ENCODE results near the gene BIRC6. TPM values are rescaled to one million over a fixed set of nuclear protein-coding genes. Genes with fewer than 3 reads are reported as not detected.

The BIRC6 gene
- polyA plus RNA-seq, 3 donors: 11.5 to 32.6 (median 12.9) TPM

- Histone ChIP-seq H3K27ac (ENCODE audit: low read depth in 1 of 2, low read length in 2 of 2) (peak overlapping the region in 1 of 2 donors; percentile 48), H3K27me3 (ENCODE audit: control insufficient read depth in 2 of 2, insufficient read depth in 2 of 2, low read length in 2 of 2) (no peaks in the 10 kb centered on the region), H3K4me1 (ENCODE audit: control insufficient read depth in 1 of 2, insufficient read depth in 2 of 2, low read length in 2 of 2) (peaks cover 4 to 8% of the 10 kb centered on the region in 2 donors), H3K9ac (ENCODE audit: insufficient read depth, low read length, poor library complexity, severe bottlenecking) (no peak overlapping the region), H3K36me3 (replicated peaks in 1 of 2; ENCODE audit: control insufficient read depth in 1 of 2, insufficient read depth in 2 of 2, low read length in 2 of 2) (peaks cover 26 to 38% of the 10 kb centered on the region in 2 donors), H3K79me2 (ENCODE audit: insufficient read depth, low read length) (no peaks in the 10 kb centered on the region), H3K4me2 (replicated peaks; ENCODE audit: extremely low read depth, low read length, poor library complexity, severe bottlenecking) (no peak overlapping the region), H4K20me1 (ENCODE audit: insufficient read depth, low read length) (no peaks in the 10 kb centered on the region), H2AFZ (ENCODE audit: insufficient read depth, low read depth, low read length, poor library complexity, severe bottlenecking) (no peak overlapping the region), H3K4me3 (replicated peaks in 1 of 3; ENCODE audit: low read depth in 2 of 3, low read length in 3 of 3) (no peak overlapping the region), H3K9me3 (replicated peaks in 1 of 2; ENCODE audit: control insufficient read depth in 1 of 2, insufficient read depth in 1 of 2, low read length in 2 of 2) (no peaks in the 10 kb centered on the region)
- intact Hi-C loops (cut with micrococcal nuclease): no loop called here
- Mint-ChIP-seq H3K27ac (peak overlapping the region in 5 of 7 donors; percentile 38 to 63 (median 51)), H3K4me1 (peaks cover 12% of the 10 kb centered on the region), H3K4me3 (no peak overlapping the region), H3K9me3 (peaks cover 0 to 4% (median 0%) of the 10 kb centered on the region in 7 donors), H3K27me3 (ENCODE audit: low read depth in 3 of 3) (peaks cover 5 to 8% (median 6%) of the 10 kb centered on the region in 3 donors), H3K36me3 (peaks cover 24 to 39% of the 10 kb centered on the region in 2 donors)
- WGBS (ENCODE audit: insufficient coverage): 67% methylated on average over 1 of the region's 2 CpGs
- DNase-seq: no peak
- no peak for TF ChIP-seq CTCF (IDR thresholded peaks at IDR 0.05)
These were observed 265.9 kb downstream of the BIRC6 start for GRCh38 chr2:32622570-32623310.

GRCh38 chr2:32623311-32623706, 266.5 kb downstream of the BIRC6 start:
- DNase-seq: no peak
- Histone ChIP-seq H4K20me1 (ENCODE audit: insufficient read depth, low read length) (no peaks in the 10 kb centered on the region), H3K4me2 (replicated peaks; ENCODE audit: extremely low read depth, low read length, poor library complexity, severe bottlenecking) (no peak overlapping the region), H2AFZ (ENCODE audit: insufficient read depth, low read depth, low read length, poor library complexity, severe bottlenecking) (no peak overlapping the region), H3K79me2 (ENCODE audit: insufficient read depth, low read length) (peaks cover 3% of the 10 kb centered on the region), H3K36me3 (replicated peaks in 1 of 2; ENCODE audit: control insufficient read depth in 1 of 2, insufficient read depth in 2 of 2, low read length in 2 of 2) (peaks cover 21 to 32% of the 10 kb centered on the region in 2 donors), H3K27me3 (ENCODE audit: control insufficient read depth in 2 of 2, insufficient read depth in 2 of 2, low read length in 2 of 2) (no peaks in the 10 kb centered on the region), H3K9me3 (replicated peaks in 1 of 2; ENCODE audit: control insufficient read depth in 1 of 2, insufficient read depth in 1 of 2, low read length in 2 of 2) (no peaks in the 10 kb centered on the region), H3K27ac (ENCODE audit: low read depth in 1 of 2, low read length in 2 of 2) (no peak overlapping the region), H3K4me1 (ENCODE audit: control insufficient read depth in 1 of 2, insufficient read depth in 2 of 2, low read length in 2 of 2) (peaks cover 6 to 13% of the 10 kb centered on the region in 2 donors), H3K9ac (ENCODE audit: insufficient read depth, low read length, poor library complexity, severe bottlenecking) (no peak overlapping the region), H3K4me3 (replicated peaks in 1 of 3; ENCODE audit: low read depth in 2 of 3, low read length in 3 of 3) (no peak overlapping the region)
- Mint-ChIP-seq H3K27me3 (ENCODE audit: low read depth in 3 of 3) (peaks cover 5 to 8% (median 6%) of the 10 kb centered on the region in 3 donors), H3K9me3 (peaks cover 0 to 4% (median 0%) of the 10 kb centered on the region in 7 donors), H3K27ac (no peak overlapping the region), H3K36me3 (peaks cover 21 to 34% of the 10 kb centered on the region in 2 donors), H3K4me3 (no peak overlapping the region), H3K4me1 (peaks cover 12% of the 10 kb centered on the region)
- intact Hi-C loops (cut with micrococcal nuclease): no loop called here
- 89% methylated on average over 3 of the region's 6 CpGs for WGBS (ENCODE audit: insufficient coverage)
- no peak for TF ChIP-seq CTCF (IDR thresholded peaks at IDR 0.05)
